ENCODE data around the gene GRIA4.

Gene GRIA4

DNA sequence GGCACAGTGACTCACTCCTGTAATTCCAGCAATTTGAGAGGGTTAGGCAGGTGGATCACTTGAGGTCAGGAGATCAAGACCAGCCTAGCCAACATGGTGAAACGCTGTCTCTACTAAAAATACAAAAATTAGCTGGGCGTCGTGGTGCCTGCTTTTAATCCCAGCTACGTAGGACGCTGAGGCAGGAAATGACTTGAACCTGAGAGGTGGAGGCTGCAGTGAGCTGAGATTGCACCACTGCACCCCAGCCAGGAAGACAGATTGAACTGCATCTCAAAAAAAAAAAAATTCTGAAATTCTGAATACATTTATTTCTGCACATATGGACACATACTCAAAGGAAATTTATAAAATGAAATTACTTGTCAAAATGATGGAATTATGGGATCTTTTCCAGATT is 103.2 kb downstream of the GRIA4 start:
- Histone ChIP-seq H3K27ac (ENCODE audit: low read depth, low read length) (no peak overlapping the region), H2AFZ (ENCODE audit: low read depth, low read length, severe bottlenecking) (no peak overlapping the region), H3K79me2 (ENCODE audit: insufficient read depth, low read length) (no peaks in the 10 kb centered on the region), H3K9me2 (replicated peaks; ENCODE audit: insufficient read depth, low read length) (no peaks in the 10 kb centered on the region), H3K4me3 (ENCODE audit: insufficient read depth, low read length, poor library complexity, severe bottlenecking) (no peak overlapping the region), H3K27me3 (ENCODE audit: low read length) (no peaks in the 10 kb centered on the region), H4K20me1 (ENCODE audit: low read depth, low read length) (no peaks in the 10 kb centered on the region), H3K4me2 (ENCODE audit: low read depth, low read length, poor library complexity, severe bottlenecking) (no peak overlapping the region), H3K36me3 (ENCODE audit: low read length) (no peaks in the 10 kb centered on the region), H3F3A (ENCODE audit: insufficient read depth) (no peaks in the 10 kb centered on the region), H3K9ac (ENCODE audit: low read length) (no peak overlapping the region), H3K9me3 (ENCODE audit: insufficient read depth, low read length) (no peaks in the 10 kb centered on the region)
- no peak for TF ChIP-seq EZH2phosphoT487 (conservative IDR thresholded peaks at IDR 0.05; ENCODE audit: low read length)
- TF ChIP-seq, protein P1, sequence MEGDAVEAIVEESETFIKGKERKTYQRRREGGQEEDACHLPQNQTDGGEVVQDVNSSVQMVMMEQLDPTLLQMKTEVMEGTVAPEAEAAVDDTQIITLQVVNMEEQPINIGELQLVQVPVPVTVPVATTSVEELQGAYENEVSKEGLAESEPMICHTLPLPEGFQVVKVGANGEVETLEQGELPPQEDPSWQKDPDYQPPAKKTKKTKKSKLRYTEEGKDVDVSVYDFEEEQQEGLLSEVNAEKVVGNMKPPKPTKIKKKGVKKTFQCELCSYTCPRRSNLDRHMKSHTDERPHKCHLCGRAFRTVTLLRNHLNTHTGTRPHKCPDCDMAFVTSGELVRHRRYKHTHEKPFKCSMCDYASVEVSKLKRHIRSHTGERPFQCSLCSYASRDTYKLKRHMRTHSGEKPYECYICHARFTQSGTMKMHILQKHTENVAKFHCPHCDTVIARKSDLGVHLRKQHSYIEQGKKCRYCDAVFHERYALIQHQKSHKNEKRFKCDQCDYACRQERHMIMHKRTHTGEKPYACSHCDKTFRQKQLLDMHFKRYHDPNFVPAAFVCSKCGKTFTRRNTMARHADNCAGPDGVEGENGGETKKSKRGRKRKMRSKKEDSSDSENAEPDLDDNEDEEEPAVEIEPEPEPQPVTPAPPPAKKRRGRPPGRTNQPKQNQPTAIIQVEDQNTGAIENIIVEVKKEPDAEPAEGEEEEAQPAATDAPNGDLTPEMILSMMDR (IDR thresholded peaks at IDR 0.05; ENCODE audit: insufficient read depth, low read length, poor library complexity, severe bottlenecking) = no peak

DNA sequence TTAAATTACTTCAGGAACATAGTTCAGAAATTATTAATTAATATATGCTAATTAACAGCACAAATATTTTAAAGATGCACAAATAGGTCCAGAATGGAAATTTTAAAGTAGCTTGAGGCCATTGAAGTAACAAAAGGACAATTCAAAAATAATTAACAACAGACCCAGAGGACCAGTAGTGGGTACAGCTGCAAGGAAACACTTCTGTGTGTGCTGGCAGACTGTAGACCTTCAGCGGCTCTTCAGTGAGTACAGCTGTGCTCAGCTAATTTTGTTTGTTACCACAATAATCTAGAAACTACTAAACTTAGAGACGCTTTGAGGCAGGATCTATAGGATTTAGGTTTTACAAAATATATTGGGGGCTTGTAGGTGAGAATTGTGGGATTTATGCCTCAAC is 103.8 kb downstream of the GRIA4 start:
- H3K9ac ChIP-seq (ENCODE audit: low read length) = no peak overlapping the region
- no peak overlapping the region for H2AFZ ChIP-seq (ENCODE audit: low read depth, low read length, severe bottlenecking)
- H3F3A ChIP-seq (ENCODE audit: insufficient read depth) = no peaks in the 10 kb centered on the region
- H4K20me1 ChIP-seq (ENCODE audit: low read depth, low read length) = no peaks in the 10 kb centered on the region
- H3K4me3 ChIP-seq (ENCODE audit: insufficient read depth, low read length, poor library complexity, severe bottlenecking) = no peak overlapping the region
- no peak overlapping the region for H3K4me2 ChIP-seq (ENCODE audit: low read depth, low read length, poor library complexity, severe bottlenecking)
- no peak overlapping the region for H3K27ac ChIP-seq (ENCODE audit: low read depth, low read length)
- no peak for TF ChIP-seq EZH2phosphoT487 (conservative IDR thresholded peaks at IDR 0.05; ENCODE audit: low read length)
- TF ChIP-seq, protein P1 (IDR thresholded peaks at IDR 0.05; ENCODE audit: insufficient read depth, low read length, poor library complexity, severe bottlenecking) = no peak
- H3K27me3 ChIP-seq (ENCODE audit: low read length) = no peaks in the 10 kb centered on the region
- no peaks in the 10 kb centered on the region for H3K36me3 ChIP-seq (ENCODE audit: low read length)
- H3K79me2 ChIP-seq (ENCODE audit: insufficient read depth, low read length) = no peaks in the 10 kb centered on the region
- H3K9me3 ChIP-seq (ENCODE audit: insufficient read depth, low read length) = no peaks in the 10 kb centered on the region
- no peaks in the 10 kb centered on the region for H3K9me2 ChIP-seq (replicated peaks; ENCODE audit: insufficient read depth, low read length)

DNA sequence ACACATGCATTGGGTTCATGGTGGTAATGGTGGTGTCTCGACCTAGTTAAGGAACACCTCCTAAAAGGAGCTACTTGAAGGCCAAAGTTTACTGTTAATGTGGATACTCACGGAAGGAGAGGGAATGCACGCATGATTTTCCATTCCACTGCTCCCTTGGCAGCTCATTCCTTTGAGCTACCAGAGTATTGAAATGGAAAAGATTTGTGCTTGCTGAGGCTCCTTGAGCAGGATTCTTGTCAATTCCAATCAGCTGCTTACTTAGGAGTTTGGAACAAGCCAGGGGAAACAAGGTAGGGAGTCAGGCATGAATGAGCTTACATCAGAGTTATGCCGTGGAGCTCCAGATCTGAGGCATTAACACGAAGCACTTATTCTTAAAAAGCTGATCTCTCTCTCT is 108.8 kb downstream of the GRIA4 start:
- no peaks in the 10 kb centered on the region for H3K27me3 ChIP-seq (ENCODE audit: low read length)
- no peak overlapping the region for H3K4me2 ChIP-seq (ENCODE audit: low read depth, low read length, poor library complexity, severe bottlenecking)
- H2AFZ ChIP-seq (ENCODE audit: low read depth, low read length, severe bottlenecking) = no peak overlapping the region
- no peaks in the 10 kb centered on the region for H3F3A ChIP-seq (ENCODE audit: insufficient read depth)
- H3K9me3 ChIP-seq (ENCODE audit: insufficient read depth, low read length) = no peaks in the 10 kb centered on the region
- TF ChIP-seq, protein P1 (IDR thresholded peaks at IDR 0.05; ENCODE audit: insufficient read depth, low read length, poor library complexity, severe bottlenecking) = no peak
- TF ChIP-seq EZH2phosphoT487 (conservative IDR thresholded peaks at IDR 0.05; ENCODE audit: low read length) = no peak
- no peaks in the 10 kb centered on the region for H4K20me1 ChIP-seq (ENCODE audit: low read depth, low read length)
- no peaks in the 10 kb centered on the region for H3K9me2 ChIP-seq (replicated peaks; ENCODE audit: insufficient read depth, low read length)
- no peak overlapping the region for H3K4me3 ChIP-seq (ENCODE audit: insufficient read depth, low read length, poor library complexity, severe bottlenecking)
- H3K36me3 ChIP-seq (ENCODE audit: low read length) = no peaks in the 10 kb centered on the region
- H3K9ac ChIP-seq (ENCODE audit: low read length) = no peak overlapping the region
- no peak overlapping the region for H3K27ac ChIP-seq (ENCODE audit: low read depth, low read length)
- no peaks in the 10 kb centered on the region for H3K79me2 ChIP-seq (ENCODE audit: insufficient read depth, low read length)
